Measurements from ENCODE around the gene HADHA.

HADHA gene

DNA sequence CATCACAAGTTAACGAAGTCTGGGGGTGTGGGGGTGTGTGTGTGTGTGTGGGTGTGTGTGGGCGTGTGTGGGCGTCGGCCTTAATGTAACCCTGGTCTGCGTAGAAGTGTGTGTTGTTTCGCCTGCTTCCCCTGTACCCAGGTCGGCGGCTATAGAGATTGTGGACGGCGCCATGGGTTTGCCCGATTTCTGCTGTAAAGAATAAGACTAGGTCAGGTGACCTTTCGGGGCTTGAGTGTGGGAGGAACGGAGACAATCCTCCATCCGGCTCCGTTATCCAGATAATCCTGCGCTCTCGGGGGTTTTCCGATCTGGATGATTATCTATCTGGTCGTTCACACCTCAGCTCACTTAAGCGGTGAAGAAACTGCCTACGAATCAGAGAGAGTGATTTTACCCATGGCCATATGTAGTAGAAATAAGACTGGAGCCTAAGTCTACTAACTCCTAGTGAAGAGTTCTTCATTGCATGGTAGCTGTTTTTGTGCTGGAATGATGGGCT, 850 bp upstream of the HADHA start:
- DNase-seq (ENCODE audit: low spot score) = peak; percentile 66

DNA sequence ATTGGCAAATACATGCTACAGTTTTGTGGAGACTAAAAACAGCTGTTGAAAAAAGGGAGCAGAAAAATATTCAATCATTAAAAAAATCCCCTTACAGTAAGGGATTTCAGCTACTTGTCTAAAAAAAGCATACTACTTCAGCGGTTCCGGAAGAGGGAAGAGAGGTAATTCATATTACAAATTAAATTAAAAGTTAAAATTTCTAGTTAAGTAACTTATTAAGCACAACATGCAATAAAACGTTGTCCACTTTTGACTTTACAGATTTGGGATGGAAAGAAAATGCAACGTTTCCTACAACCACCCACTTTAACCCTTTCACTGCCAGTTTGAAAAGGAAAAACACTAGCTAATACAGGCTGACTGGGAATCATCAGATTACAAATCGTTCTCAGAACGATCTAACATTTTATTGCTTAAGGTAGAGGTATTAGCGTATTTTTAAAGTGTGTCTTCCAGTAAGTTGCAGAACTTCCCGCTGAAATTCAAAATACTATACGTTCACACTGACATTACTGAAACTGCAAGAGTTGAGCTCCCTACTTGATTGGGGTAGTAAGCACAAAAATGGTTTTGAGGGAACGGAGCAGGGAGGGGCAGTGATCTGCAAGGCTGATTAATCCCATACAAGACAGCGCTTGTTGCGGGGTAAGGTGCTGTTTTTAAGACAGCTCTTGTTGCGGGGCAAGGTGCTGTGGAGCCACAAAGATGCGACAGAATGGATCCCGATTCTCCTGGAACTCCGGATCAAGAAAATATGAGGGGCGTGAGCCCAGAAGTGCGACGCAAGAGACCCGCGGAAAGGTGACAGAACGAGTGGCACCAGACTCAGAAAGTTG, 743 bp downstream of the HADHA start:
- DNase-seq (ENCODE audit: low spot score) = no peak

DNA sequence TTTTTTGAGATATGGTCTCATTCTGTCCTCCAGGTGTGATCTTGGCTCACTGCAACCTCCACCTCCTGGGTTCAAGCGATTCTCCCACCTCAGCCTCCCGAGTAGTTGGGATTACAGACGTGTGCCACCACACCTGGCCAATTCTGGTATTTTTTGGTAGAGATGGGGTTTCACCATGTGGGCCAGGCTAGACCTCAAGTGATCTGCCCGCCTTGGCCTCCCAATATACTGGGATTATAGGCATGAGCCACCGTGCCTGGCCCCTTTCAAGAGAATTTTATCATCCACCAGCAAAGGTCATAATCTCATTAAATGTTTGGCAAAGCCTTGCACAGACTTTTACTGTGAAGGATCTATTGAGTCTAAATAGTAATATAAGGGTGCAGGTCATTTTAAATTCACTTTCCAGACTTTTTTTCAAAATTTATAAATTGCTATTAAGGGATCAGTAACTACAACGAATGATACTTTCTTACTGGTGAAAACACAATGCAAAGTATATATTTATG, 2.5 kb downstream of the HADHA start:
- no peak for DNase-seq (ENCODE audit: low spot score)

DNA sequence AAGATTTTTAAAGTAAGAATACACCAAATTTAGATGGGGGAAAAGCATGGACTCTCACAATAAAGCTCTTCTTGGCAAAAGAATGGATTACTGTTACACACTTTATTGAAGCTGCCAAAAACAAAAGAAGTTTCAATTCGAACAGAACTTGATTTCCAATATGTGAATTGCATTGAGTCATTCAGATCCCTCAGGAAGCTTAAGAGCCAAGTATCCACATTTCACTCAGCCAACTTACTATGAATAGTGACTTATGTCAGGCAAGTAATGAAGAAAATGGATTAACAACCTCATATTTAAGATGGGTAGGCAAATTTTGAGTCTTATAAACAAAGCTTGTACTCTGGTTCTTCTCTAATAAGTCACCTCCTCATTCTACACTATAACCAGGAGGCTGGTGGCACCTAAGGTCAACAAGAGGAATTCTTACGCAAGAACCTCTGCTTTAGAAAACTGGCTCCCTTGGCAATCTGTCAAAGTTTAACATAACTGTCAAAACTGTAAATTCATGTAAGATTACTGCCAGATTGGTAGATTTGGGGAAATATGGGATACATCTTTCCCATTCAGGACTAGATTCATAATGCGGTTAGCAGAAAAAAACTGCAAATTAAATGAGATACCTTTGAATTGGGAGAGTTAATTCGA, 6.0 kb downstream of the HADHA start:
- no peak for DNase-seq (ENCODE audit: low spot score)

DNA sequence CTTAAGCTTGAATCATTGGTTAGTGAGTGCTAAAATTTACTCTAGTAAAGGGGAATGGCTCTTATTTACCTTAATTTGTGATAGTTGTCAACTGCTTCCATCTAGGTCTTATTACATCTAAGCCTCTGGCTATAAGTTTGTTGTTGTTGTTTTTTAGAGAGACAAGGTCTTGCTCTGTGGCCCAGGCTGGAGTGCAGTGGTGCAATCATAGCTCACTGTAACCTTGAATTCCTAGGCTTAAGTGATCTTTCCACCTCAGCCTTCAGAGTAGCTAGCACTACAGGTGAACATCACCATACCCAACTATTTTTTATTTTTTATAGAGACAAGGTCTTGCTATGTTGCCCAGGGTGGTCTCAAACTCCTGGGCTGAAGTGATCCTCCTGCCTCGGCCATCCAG, 6.6 kb downstream of the HADHA start:
- DNase-seq (ENCODE audit: low spot score) = no peak

DNA sequence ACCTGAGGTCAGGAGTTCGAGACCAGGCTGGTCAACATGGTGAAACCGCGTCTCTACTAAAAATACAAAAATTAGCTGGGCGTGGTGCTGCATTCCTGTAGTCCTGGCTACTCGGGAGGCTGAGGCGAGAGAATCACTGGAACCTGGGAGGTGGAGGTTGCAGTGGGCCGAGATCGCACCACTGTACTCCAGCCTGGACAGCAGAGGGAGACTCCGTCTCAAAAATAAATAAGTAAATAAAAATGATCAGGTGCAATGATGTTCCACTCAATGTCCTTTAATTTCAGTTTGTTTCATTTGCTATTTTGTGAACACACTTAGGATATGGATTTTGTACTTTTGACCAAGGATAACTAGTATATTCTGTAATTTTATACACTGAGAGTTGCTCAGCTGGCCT, 9.3 kb downstream of the HADHA start:
- DNase-seq (ENCODE audit: low spot score) = no peak

DNA sequence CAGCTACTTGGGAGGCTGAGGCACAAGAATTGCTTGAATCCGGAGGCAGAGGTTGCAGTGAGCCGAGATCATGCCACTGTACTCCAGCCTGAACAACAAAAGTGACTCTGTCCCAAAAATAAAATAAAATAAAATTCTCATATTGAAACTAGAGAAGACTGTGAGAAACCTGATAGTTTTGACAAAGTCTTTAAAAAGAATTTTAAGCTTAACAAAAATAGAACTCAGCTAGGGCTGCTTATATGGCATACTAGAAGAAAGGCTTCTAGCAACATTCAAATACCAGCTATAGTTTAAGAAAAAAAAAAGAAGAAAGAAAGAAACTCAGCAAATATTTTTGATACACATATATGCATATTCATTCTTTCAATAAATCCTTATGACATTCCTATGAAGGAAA, 13.6 kb downstream of the HADHA start:
- DNase-seq (ENCODE audit: low spot score) = no peak

DNA sequence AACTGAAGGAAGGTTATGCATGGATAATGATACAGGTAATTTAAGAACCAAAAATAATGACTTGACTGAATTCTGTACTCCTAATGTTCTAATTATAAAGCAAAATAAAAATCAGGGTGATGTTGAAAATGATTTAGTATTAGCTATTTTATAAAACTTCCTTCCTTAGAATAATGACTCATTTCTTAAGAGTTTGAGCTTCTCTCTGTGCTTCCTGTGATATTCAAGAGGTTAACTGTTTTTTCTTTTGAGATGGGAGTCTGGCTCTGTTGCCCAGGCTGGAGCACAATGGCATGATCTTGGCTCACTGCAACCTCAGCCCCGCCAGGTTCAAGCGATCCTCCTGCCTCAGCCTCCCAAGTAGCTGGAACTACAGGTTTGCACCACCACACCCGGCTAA, 14.8 kb downstream of the HADHA start:
- DNase-seq (ENCODE audit: low spot score) = no peak

DNA sequence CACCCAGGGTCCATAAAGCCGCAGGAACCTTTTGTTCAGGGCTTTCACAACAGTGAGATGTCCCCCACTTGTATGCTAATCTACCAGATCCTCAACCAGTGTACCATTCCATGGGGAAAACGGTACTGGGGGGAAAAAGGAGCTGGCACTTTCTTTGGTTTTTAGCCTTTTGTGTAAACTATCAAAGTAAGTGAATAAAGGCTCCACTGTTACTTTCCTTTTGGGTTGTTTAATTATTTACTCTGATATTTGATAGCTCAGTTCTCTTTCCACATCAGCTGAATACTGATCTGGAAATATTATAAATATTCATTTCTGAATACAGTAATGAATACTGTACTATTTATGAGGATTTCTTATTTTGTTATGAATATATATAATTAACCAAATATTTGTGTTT, 20.3 kb downstream of the HADHA start:
- DNase-seq (ENCODE audit: low spot score) = no peak

DNA sequence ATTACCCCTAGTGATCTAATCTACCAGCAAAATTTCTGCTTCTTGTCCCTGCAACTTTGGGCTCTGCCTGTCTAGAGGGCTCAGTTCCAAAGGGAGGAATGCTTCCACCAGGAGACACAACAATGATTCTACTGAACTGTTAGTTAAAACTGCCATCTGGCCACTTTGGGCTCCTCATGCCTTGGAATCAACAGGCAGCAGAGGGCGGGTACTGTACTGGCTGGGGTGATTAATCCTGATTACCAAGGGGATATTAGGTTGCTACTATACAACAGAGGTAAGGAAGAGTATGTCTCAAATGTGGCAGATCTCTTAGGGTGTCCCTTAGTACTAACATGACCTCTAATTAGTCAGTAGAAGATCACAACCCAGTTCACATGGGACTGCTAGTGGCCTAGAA, 21.4 kb downstream of the HADHA start:
- DNase-seq (ENCODE audit: low spot score) = peak; percentile 48

DNA sequence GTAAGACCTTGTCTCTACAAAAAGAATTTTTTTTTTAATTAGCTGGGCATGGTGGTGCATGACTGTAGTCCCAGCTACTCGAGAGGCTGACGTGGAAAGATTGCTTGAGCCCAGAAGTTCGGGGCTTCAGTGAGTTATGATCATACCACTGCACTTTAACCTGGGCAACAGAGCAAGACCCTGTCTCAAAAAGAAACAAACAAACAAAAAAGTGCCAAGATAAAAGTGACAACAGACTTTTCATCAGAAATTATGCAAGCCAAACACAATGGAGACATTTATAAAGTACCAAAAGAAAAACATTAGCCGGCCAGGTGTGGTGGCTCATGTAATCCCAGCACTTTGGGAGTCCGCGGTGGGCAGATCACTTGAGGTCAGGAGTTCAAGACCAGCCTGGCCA, 26.7 kb downstream of the HADHA start:
- DNase-seq (ENCODE audit: low spot score) = no peak

DNA sequence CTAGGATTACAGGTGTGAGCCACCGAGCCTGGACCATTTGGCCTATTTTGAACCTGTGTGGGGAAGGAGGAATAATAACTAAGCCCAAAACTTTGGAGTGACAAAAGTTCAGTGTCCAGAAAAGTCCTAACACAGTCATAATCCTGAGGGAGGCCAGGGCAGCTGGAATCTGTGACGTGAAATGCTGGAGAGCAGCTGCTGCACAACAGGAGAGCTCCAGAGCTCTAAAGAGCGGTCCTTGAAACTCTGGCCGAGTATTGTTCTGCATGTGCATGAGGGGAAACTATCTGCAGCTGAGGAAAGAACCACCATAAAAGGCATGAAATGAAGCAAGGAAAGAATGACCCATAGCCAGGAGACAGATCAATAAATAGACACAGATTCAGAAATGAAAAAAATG, 27.8 kb downstream of the HADHA start:
- DNase-seq (ENCODE audit: low spot score) = no peak

DNA sequence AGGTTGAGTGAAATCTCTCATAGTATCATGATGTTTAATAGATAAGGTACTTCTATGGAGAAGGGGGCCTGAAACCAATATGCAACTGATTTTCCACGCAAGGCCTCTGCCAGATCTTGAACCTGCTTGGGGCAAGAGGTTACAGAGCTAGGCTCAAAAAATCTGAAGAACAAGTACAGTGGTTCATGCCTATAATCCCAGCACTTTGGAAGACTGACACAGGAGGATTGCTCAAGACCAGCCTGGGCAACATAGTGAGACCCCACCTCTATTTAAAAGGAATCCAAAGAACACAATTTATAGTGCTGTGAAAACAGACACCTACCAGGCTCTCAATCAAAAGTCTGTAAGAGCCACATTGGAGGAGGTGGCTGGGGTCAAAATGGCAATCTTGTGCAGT, 28.6 kb downstream of the HADHA start:
- DNase-seq (ENCODE audit: low spot score) = no peak

DNA sequence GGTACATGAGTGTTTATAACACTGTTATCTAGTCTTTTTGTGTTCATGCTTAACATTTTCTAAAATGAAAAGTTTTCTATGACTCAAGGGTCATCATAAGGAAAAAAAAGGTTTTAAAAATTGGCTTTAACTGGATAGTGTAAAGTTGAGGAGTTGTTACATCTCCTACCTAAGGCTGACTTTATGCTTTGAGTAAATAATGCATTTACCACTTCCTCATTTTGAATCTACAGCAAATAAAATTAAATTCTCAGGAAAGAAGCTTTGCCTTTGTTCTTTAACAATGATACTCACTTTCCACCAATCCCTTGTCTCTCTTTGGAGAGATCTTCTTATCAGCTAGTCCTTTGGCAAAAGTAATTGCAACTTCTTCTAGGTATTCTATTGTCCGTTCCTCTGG, 29.7 kb downstream of the HADHA start:
- DNase-seq (ENCODE audit: low spot score) = no peak

DNA sequence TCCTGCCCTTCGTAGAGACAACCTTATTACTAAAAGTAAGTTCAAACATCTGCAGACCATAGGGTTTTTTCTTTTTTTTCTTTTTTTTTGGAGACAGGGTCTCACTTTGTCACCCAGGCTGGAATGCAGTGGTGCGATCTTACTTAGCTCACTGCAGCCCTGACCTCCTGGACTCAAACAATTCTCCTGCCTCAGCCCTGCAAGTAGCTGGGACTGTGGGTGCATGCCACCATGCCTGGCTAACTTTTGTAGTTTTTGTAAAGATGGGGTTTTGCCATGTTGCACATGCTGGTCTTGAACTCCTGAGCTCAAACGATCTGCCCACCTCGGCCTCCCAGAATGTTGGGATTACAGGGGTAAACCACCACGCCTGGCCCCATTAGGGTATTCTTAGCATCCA, 32.4 kb downstream of the HADHA start:
- DNase-seq (ENCODE audit: low spot score) = no peak

DNA sequence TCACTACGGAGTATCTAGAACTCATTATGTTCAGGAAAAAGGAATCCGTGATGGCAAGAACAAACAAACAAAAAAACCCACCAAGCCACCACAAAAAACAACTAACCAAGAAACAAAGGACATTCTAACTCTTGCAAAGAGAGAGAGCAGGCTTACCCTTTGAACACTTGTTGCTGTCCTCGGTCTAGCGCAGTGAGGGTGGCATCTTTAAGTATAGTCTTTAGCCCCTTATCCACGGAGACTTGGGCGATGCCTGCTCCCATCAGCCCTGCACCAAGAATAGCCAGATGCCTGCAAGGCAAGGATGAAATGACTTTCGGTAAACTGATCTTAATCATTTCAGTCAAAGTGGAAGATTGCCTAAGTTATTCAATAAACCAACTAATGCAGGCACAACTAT, 40.5 kb downstream of the HADHA start:
- DNase-seq (ENCODE audit: low spot score) = no peak

DNA sequence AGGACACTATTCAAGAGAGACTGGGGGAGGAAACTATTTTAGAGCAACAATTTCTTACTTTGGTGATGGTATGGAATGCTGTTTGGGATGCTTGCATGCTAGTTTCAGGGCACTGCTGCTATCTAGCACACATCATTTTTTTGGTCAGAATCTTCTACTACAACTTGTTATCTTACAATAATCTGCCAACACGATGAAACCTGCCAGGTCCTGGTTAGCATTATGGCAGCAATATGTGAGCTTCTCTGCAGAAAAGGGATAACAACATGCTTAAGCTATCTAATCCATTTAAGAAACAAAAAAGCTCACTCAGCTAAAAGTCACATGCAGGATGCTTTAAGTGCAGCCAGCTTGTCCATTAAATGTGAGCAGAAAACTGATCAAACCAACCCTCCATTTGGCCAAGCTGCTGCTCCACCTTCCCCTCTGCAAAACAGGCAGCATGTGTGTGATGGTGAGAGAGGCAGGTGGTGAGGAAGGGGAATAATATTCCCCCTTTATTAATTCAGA, 41.4 kb downstream of the HADHA start:
- no peak for DNase-seq (ENCODE audit: low spot score)

DNA sequence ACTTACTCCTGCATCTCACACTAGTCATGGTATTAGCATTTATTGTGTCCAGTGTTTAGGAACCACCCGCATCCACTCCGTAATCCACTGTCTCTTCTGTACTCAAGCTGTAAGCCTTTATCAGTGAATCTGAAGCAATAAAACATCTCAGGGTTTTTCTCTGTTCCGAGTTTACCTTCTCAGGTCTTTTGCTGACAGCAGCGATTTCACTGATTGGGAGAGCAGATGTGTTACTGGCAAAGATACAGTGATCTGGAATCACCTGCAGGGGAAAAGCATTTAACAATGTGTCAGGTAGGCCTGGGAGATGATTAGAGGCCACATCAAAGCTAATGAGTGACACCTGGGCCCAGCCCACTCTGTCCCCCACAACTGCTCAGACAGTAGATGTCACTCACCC, 46.9 kb downstream of the HADHA start:
- no peak for DNase-seq (ENCODE audit: low spot score)

DNA sequence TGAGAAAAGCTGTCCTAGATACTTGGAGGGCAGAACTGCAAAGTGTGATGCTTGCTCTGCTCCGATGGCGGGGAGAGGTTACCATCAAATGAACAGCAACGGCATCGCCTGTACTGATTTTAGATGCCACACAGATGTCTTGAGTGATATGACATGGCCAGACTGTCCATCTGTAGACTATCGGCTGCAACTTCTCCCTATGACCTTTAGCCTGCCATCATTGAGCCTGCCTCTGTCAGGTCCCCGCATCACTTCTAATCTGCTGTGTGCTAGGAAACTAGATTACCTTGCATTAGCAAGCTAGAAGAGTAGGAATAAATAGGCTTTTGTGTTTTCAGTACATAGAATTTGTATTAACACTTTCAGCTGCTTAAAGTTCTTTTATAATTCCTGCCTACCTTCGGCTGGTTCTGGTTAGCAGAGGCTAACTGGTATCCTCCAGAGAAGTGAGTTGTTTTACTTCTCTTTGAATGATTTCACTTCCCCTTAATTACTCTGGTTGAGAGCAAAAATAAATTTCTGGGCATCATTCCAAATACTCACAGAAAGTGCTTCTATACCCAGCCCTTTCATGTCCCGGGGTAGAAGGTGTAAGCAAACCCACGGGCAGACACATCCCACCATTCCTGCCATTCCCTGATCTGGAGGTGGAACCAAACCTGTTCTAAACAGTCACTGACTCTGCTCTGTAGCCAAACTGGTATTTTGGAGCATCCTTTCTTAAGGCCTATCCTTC, 47.6 kb downstream of the HADHA start:
- no peak for DNase-seq (ENCODE audit: low spot score)

DNA sequence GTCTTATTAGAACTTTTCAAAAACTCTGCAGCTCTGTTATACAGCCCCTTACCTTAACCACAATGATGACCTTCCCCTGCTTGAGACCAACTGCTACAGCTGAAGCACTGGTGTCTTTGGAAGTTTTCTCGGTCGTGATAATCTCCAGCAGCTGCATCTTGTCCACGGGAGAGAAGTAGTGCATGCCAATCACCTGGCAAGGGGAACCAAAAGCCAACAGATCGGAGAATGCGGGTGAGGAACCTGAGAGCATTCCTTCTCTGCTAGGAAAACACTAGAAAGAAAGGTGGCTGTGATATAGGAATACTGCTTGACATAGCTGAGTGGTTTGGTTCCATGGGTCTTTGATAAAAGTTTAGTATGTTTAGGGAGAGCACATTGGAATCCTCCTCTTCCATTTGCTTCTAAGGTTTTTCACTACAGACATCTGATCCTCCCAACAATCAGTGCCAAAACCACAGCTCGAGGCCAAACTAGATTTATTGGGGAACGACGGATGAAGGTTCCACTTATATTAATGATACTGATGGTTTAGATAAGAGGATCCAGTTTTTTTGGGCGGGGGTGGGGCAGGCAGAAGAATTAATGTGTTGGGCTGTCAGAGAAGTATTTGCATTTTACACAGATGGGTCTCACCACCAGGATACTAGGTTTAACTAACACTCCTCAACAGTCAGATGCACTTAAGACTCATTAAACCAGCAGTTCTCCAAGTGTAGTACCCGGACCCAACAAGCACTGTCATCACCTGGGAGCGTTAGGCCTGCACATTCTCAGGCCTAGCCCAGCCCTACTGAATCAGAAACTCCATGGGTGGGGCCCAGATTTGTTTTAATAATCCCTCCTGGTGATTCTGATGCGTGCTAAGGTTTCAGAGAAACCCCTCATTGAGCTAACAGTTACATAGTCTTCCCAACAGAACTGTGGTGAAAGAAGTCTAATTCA, 49.1 kb downstream of the HADHA start:
- no peak for DNase-seq (ENCODE audit: low spot score)

DNA sequence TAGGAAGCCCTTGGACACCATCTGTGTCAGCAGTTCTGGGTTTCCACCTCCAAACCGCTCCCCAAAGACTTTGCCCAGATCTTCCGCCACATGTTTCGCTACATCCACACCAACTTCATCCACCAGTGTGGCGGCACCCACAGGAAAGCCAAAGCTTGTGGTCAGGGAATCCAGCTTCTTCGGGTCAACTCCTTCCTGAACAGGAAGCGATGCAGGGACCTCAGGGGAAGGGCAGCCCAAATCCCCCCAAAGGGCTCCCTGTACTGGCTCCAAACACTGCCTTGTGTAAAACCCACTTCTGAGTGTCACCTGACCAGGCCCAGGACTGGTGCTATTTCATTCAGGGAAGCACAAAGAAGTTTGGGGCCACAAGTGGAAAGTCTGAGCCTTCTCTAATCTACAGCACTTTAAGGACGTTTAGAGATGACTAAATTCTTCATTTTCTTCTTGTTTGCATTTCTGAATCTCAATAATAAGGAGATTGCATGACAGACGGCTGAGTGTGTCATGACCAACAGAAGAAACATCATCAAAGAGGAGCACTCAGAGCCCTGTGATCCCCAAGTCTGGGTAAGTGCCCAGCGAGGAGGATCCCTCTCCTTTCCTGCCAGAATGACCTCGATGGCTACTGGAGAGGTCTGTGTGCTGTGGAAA, 50.7 kb downstream of the HADHA start:
- DNase-seq (ENCODE audit: low spot score) = no peak

Data from D341Med (cell line).